GM12873 (cell line): ENCODE results near the gene ARHGAP26.

ENCODE experiments used
- TF ChIP-seq, protein P1 (sequence below): IDR thresholded peaks from 2 replicates; pipeline ENCODE4 v1.5.1; 2012; ENCODE audit warnings: low read depth, mild to moderate bottlenecking, moderate library complexity, low read length, control low read depth; ENCODE audit not compliant: insufficient read depth; ENCODE audit errors: missing control alignments

Gene ARHGAP26

DNA sequence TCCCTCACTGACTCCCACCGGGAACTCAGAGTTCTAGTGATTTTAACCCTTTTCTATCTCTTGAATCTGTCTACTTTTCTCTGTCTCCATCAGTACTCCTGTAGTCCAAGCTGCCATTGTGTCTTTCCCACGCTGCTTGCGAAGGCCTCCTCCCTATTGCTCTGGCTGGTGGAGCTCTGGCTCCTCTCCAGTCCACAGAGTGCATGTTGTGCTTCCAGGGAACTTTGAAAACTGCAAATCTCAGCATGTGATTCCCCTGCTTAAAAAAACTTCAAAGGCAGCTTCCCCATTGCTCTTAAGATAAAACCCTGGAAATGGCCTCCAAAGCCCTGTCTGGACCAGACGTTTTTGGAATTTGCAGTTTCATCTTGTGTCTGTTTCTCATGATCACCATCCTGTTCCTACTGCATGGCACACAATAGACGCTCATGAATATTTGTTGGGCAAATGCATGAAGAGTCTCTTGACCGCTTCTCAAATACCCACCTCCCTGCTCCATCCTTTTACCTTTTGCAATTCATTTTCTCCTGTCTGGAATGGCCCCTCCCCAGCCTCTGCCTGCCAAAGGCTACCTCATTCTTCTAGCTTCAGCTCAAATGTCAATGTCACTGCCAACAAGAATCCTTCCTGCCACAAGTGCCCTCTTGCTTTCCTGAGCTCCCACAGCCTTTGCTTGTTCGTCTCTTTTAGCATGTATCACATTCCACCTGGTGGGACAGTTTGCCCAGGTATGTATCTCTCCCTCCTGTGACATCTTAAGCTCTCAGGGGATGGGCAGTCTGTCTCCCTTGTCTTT lies 293.2 kb downstream of the ARHGAP26 start:
- TF ChIP-seq, protein P1, sequence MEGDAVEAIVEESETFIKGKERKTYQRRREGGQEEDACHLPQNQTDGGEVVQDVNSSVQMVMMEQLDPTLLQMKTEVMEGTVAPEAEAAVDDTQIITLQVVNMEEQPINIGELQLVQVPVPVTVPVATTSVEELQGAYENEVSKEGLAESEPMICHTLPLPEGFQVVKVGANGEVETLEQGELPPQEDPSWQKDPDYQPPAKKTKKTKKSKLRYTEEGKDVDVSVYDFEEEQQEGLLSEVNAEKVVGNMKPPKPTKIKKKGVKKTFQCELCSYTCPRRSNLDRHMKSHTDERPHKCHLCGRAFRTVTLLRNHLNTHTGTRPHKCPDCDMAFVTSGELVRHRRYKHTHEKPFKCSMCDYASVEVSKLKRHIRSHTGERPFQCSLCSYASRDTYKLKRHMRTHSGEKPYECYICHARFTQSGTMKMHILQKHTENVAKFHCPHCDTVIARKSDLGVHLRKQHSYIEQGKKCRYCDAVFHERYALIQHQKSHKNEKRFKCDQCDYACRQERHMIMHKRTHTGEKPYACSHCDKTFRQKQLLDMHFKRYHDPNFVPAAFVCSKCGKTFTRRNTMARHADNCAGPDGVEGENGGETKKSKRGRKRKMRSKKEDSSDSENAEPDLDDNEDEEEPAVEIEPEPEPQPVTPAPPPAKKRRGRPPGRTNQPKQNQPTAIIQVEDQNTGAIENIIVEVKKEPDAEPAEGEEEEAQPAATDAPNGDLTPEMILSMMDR, result no peak

DNA sequence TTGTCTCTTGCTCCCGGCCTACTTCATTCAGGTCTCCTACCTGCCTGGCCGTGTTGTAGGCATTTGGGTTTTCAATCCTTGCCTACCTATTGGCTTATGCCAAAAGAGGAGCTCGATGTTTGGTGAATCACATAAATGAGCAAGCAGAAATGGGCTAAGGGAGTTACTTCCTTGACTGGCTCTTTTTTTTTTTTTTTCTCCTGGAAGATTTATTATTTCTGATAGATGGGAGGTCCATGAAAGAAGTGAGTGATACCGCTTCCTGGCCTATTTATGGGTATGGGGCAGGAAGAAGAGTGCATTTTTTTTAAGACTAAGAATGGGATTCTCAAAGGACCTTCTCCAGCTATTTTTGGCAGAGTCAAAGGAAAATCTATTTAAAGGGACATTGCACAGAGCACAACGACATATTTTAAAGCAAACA lies 294.1 kb downstream of the ARHGAP26 start:
- TF ChIP-seq, protein P1, result no peak

DNA sequence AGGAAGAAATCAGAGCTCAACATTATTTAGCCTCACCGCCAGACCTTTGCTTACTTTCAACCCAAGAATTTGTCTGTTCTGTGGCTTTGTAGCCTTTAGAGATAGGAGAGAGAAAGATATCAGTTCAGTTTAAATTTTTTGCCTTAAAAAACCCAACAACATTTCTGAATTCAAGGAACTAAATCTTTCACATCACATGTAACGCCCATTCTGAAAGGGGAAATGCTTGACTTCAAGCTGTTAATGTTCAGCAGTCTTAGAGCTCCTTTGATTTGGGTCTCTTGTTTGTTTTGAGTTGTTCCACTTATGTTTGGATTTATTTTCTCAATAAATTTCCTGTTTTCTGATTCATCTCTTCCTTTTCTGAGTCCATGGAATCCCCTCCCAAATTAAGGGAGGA lies 294.5 kb downstream of the ARHGAP26 start:
- TF ChIP-seq, protein P1, result no peak

DNA sequence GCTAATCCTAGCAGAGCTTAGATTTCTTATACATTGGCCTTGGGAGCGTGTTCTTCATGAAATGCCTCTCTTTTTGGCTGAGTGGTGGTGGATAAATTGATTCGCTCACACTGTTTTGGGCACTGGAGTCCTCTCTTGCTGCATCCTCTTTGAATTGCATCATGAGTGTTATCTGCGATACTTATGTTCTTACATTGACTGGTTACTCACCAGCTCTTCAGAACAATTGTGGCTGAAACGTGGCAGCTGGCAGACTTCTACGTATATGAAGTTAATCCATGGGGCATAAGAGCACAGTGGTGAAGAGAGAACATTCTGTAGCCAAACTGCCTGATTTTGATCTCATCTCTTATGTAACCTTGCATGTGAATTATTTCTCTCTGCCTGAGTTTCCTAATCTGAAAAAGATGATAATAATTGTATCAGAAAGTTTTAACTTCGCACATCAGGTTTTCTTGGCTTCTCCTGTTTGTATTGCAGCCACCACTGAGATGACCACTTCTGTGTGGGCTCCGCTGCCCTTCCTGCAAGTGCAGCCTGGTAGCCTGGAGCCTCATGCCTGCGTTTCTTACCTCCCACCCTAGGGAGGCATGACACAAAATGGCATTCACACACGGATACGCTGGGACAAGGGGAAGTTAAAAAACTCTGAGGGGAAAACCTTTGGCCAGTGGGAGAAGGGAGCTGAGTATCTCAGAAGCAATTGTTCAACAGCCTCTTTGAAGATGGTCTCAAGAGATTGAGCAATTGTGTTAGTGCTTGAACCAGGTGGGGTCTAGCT lies 295.2 kb downstream of the ARHGAP26 start:
- TF ChIP-seq, protein P1, result no peak

DNA sequence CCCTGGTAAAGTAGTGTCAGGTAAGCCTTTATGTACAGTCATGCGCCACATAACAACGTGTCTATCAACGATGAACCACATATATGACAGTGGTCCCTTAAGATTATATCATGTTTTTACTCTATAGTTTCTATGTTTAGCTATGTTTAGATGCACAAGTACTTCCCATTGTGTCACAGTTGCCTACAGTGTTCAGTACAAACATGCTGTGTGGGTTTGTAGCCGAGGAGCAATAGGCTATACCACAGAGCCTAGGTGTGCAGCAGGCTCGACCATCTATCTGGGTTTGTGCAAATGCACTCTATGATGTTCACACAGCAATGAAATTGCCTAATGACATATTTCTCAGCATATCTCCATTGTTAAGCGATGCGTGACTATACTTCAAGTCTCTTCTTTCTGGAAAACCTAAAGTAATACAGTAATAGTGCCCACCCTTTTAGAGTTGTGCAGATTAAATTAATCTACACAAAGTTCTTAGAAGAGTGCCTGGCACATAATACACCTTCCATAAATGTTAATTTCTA lies 295.9 kb downstream of the ARHGAP26 start:
- TF ChIP-seq, protein P1, result no peak

DNA sequence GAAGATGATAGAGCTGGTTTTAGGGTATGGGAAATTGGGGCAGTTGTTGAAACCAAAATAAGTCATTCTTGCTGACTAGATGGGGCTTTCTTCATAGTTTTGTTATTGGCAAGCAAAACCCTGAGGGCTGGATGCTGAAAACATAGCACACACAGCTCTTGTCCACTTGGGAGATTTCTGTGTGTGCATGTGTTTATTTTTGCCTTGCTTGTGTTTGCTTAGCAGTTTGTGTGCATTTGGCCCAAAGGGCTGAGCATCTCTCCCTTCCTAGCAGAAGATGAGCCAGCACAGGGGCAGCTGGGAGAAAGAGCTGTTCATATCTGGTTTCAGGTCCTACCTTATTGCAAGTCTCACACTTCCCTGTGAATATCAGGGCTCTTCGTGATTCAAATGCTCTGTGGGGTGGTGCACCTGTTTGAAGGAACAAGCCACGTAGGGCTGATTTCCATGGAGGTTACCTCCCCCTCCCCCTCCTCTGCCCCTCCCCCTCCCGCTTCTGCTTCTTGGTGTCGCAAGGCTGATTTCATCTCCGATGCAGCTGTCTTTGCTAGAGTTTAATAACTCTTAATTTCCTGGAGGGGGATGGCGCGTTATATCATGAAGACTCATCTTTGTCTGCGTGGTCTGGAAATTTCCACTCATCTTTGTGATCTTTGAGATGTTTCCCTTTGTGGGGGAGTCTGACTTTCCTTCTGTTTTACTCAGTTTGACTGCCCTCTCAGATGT lies 296.5 kb downstream of the ARHGAP26 start:
- TF ChIP-seq, protein P1, result no peak
